HG02610 (cell line): ENCODE data around the gene ZNF599.
"Not testable (repeated sequence)": the region's sequence is repeated elsewhere in the genome, so short reads cannot be mapped to it uniquely, and the experiment has no call there.

ENCODE experiments used
- ATAC-seq: cut with Tn5 transposase; IDR thresholded peaks from one replicate; pipeline ENCODE4 v1.9.1; 2021; ENCODE audit warnings: mild to moderate bottlenecking, moderate library complexity; ENCODE audit not compliant: unreplicated experiment

Gene ZNF599

GRCh38 chr19:34772697-34773554, at the start of gene ZNF599:
ZNF599 (minus strand) TSS chr19:34773215; CDS start chr19:34772841, 374 bp downstream.
- peak; percentile 96 for ATAC-seq

DNA sequence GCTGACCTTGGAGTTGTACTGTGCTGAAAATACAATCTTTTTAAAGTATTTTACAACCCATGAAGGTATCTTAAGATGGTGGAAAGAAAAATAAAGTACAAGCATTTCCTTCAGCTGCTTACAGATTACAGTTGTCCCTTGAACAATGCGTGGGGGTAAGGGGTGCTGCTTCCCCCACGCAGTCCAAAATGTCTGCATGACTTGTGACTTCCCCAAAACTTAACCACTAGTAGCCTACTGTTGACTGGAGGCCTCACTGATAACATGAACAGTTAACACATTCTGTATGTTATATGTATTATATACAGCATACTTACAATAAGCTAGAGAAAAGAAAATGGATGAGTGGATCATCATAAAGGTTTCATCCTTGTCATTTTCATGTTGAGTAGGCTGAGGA, 45.3 kb upstream of the ZNF599 start:
- ATAC-seq, result no peak

- no peak for ATAC-seq
Measured at GRCh38 chr19:34816708-34817107, 43.7 kb upstream of the ZNF599 start.

- ATAC-seq, result no peak
Measured at GRCh38 chr19:34808566-34808965, 35.6 kb upstream of the ZNF599 start.

- no peak for ATAC-seq
Measured at GRCh38 chr19:34806976-34807860, 34.2 kb upstream of the ZNF599 start.

- no peak for ATAC-seq
Measured at GRCh38 chr19:34804115-34804514, 31.1 kb upstream of the ZNF599 start.

GRCh38 chr19:34796953-34797352, 23.9 kb upstream of the ZNF599 start:
- not testable (repeated sequence) for ATAC-seq

- ATAC-seq, result no peak
Measured at GRCh38 chr19:34794066-34794960, 21.3 kb upstream of the ZNF599 start.

- ATAC-seq, result no peak
Measured at GRCh38 chr19:34793565-34793964, 20.6 kb upstream of the ZNF599 start.

DNA sequence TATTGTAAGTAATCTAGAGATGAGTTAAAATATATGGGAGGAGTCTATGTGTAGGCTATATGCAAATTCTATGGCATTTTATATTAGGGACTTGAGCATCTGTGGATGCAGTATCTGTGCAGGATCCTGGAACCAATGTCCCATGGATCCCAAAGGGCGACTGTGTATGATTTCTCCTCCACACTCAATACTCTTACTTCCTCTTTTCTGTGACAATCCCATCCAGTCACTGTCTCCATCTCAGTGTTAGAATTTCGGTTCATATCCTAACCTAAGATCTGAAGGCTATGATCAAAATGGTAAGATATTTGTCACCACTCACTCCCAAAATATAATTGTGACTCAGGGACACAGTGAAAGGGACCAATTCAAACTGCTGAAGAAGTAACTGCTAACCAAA, 15.1 kb upstream of the ZNF599 start:
- ATAC-seq, result no peak

DNA sequence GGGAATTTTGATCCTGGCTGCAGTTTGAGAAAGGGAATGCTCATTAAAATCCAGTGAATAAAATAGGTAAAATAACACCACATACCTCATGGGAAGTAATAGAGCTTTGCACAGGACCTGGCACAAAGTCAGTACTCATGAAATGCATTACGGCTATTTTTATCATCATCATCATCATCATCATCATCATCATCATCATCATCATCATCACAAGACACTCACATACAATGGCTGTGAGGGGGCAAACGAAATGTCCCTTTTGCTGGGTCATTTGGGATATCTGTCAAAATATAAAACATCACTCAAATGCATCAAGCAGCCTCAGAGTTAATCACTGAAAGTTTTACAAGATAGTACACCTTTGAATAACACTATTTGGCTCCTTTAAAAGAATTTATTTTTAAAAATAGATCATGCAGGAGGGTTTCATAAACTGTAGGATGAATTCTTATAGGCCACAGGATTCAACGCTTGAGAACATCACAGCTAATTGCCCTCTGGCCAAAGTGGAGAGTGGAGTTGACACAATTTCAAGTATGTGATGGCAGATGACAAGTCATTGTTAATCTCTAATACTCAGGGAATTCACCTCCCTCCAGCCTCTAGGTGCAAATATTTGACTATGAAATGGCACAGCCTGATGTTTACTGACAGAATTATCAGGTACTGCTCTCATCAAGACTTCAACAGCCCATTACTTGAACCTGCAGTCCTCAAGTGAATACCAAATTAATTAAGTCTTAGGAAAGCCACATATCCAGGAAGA, 14.2 kb upstream of the ZNF599 start:
- no peak for ATAC-seq

DNA sequence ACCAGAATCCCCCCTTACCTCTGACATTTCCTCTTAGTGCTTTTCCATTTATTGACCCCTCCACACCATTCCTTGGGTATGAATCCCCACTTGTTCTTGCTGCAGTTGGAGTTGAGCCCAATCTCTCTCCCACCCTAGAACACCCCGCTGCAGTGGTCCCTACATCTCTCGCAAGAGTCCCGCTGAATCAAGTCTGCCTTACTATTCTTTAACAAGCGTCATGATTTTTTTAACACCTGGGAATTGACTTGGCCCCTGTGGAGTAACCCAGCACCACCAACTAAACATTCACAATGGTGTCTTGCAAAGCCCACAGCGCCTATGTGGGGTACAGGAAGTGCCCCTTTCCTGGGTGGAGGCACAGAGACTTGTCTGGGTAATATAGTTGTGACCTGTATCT, 13.2 kb upstream of the ZNF599 start:
- ATAC-seq, result no peak

DNA sequence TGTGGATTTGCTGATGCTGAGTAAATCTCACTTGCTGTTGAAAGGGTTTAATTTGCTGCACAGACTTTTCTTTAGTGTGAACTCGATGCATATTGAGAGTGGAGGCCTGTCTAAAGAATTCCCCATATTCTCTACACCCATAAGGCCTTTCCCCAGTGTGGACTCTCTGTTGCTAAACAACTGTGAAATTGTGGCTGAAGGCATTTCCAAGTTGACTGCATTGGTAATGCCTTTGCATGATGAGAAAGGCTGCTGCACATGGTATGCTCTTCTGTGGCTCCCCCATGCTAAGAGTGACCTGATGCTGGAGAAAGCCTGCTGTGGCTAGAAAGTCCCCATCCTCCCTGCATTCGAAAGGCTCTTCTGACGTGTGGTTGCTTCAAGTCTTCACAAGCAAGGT, 6.6 kb upstream of the ZNF599 start:
- no peak for ATAC-seq

GRCh38 chr19:34778342-34778741, 5.3 kb upstream of the ZNF599 start:
- ATAC-seq, result no peak

- no peak for ATAC-seq
Measured at GRCh38 chr19:34774857-34775256, 1.8 kb upstream of the ZNF599 start.

- no peak for ATAC-seq
Measured at GRCh38 chr19:34773555-34773864, 495 bp upstream of the ZNF599 start.

DNA sequence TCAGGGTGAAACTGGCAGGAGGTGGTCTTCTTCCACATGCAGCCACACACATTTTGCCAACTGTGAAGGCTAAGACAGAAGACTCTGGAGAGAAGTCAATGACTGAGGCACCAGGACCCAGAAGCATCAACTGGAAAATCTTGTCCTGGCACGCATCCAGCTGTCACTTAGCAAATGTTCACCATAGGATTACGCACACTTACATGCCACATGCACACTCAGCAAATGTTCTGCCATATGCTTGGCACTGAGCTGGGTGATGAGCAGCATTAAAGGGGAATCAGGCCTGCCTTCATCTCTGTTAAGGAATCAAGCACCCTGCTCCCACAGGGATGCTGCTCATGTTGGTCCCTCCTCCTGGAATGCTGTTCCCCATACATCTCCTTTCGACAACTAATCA, 5.1 kb downstream of the ZNF599 start:
- no peak for ATAC-seq

DNA sequence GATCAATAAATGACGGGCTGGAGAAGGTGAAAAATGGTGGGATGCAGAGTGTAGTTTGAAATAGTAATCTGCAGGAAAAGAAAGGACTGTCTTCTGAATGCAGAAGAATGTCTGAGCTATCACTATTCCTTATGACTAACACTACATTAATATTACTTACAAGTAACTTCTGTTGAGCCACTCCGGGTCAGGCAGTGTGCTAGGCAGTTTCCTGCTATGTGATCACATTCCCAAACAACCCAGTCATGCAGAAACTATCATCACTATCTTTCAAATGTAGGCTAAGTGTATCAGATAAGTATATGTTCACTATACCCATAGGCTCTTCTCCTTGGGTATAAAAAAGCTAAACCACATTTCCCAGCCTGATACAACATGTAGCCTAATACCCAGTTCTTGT, 6.6 kb downstream of the ZNF599 start:
- ATAC-seq, result no peak

GRCh38 chr19:34759218-34759917, 13.6 kb downstream of the ZNF599 start:
- ATAC-seq, result no peak

DNA sequence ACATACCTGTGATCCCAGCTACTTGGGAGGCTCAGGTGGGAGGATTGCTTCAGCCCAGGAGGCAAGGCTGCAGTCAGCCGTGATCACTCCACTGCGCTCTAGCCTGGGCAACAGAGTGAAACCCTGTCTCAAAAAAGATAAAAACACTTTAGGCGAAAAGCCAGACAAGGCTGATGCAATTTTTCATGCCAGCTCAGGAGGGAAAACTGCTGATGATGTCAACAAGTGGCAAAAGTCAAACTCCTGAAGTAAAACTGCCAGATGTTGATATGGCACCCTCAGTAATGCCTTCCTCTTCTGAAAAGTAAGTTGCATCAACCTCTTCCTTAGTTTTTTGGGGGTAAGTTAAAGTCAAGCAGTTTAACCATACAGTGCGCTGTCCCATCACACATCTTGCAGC, 15.6 kb downstream of the ZNF599 start:
- no peak for ATAC-seq
